Lung (tissue), 16 donors: ENCODE results near the gene APOBEC3G. TPM values are rescaled to one million over a fixed set of nuclear protein-coding genes. Genes with fewer than 3 reads are reported as not detected.
"Not testable (repeated sequence)": the region's sequence is repeated elsewhere in the genome, so short reads cannot be mapped to it uniquely, and the experiment has no call there.

Experiments
- ATAC-seq: fragments of 200-7000 bp; cut with Tn5 transposase; one replicate; pipeline ENCODE4 v1.9.1; 2020; ENCODE audit warnings: moderate number of reproducible peaks; ENCODE audit not compliant: insufficient read depth, low FRiP score
- DNase-seq, 3 donors: peaks; one replicate each; pipeline ENCODE4 v3.0.0-alpha.2; 2013 to 2017
- H3K27ac ChIP-seq, 2 donors: one replicate each; pipeline ENCODE4 v1.5.1; 2013; ENCODE audit warnings: mild to moderate bottlenecking in 2 of 2, moderate library complexity in 2 of 2, control low read depth in 1 of 2, inconsistent platforms in 1 of 2, low read depth in 1 of 2, low read length in 1 of 2
- H3K27me3 ChIP-seq, 3 donors: one replicate each; pipeline ENCODE4 v1.5.1; 2013; ENCODE audit warnings: low read length in 2 of 3; ENCODE audit not compliant: control insufficient read depth in 3 of 3, insufficient read depth in 3 of 3
- H3K36me3 ChIP-seq, 4 donors: one replicate each; pipeline ENCODE4 v1.5.1; 2013; ENCODE audit warnings: low read length in 4 of 4, mild to moderate bottlenecking in 1 of 4, moderate library complexity in 1 of 4; ENCODE audit not compliant: control insufficient read depth in 4 of 4, insufficient read depth in 4 of 4
- H3K4me1 ChIP-seq, 5 donors: one replicate each; pipeline ENCODE4 v1.5.1; 2013; ENCODE audit warnings: low read length in 5 of 5, mild to moderate bottlenecking in 2 of 5, moderate library complexity in 1 of 5; ENCODE audit not compliant: control insufficient read depth in 5 of 5, insufficient read depth in 5 of 5
- H3K4me3 ChIP-seq: one replicate; pipeline ENCODE4 v1.5.1; 2013; ENCODE audit warnings: mild to moderate bottlenecking, control low read depth, moderate library complexity
- H3K9ac ChIP-seq, 2 donors: one replicate each; pipeline ENCODE4 v1.5.1; 2013; ENCODE audit warnings: low read length in 2 of 2, control low read depth in 1 of 2; ENCODE audit not compliant: insufficient read depth in 1 of 2
- H3K9me3 ChIP-seq, 4 donors: one replicate each; pipeline ENCODE4 v1.5.1; 2013; ENCODE audit warnings: low read length in 3 of 4, mild to moderate bottlenecking in 1 of 4, moderate library complexity in 1 of 4; ENCODE audit not compliant: control insufficient read depth in 4 of 4, insufficient read depth in 3 of 4
- CTCF ChIP-seq: IDR thresholded peaks from 2 replicates; pipeline ENCODE4 v1.5.1; 2012; ENCODE audit warnings: mild to moderate bottlenecking; ENCODE audit errors: control extremely low read depth, extremely low read depth
- WGBS, 2 donors: extraction: QIAGEN DNeasy Blood & Tissue Kit; methylation state at CpG; one replicate each; pipeline ENCODE4 v1.1.7; 2013; 5-methylcytosine and 5-hydroxymethylcytosine counted together
- long read RNA-seq, 5 donors: transcript quantifications; one replicate each; lab custom pipeline, GENCODE V29; 2026
- polyA plus RNA-seq, 2 donors: library from polyadenylated mRNA; stranded (reverse); fragments of 200-250 nt; gene quantifications; one replicate each; pipeline ENCODE4 v1.2.1, GENCODE V29; 2013
- total RNA-seq, 2 donors: library from RNA; depleted of rRNA in 1 of 2; stranded (reverse); fragments of >200 nt in 1 of 2; gene quantifications; one replicate each; pipeline ENCODE4 v1.2.1, GENCODE V29; 2014 to 2021
- donor health status: control.
- donor health status: control.
- donor health status: Bipolar disorder and iron deficiency.
- donor health status: healthy.
- donor health status: DM: yes; HTN: yes; CAD: no.

APOBEC3G gene
- total RNA-seq (10 to 100 TPM; 12.8 to 15.2 TPM), polyA plus RNA-seq (10 to 100 TPM in 1 of 2 donors, 1 to 10 TPM in 1; 6.5 to 15.5 TPM)
- long read RNA-seq, donor 1, partial matches to known transcripts = 0 of 6 reads
- long read RNA-seq, donor 1, other reads (novel, unspliced or antisense) = 0 of 6 reads
- long read RNA-seq, donor 2, partial matches to known transcripts = 0 of 2 reads
- long read RNA-seq, donor 2, other reads (novel, unspliced or antisense) = 0 of 2 reads
- long read RNA-seq, donor 3, partial matches to known transcripts = 0 of 3 reads
- long read RNA-seq, donor 3, other reads (novel, unspliced or antisense) = 0 of 3 reads
- long read RNA-seq, donor 4, partial matches to known transcripts = 0 of 2 reads
- long read RNA-seq, donor 4, other reads (novel, unspliced or antisense) = 0 of 2 reads
- long read RNA-seq, donor 5, partial matches to known transcripts = 0 of 4 reads
- long read RNA-seq, donor 5, other reads (novel, unspliced or antisense) = 0 of 4 reads

DNA sequence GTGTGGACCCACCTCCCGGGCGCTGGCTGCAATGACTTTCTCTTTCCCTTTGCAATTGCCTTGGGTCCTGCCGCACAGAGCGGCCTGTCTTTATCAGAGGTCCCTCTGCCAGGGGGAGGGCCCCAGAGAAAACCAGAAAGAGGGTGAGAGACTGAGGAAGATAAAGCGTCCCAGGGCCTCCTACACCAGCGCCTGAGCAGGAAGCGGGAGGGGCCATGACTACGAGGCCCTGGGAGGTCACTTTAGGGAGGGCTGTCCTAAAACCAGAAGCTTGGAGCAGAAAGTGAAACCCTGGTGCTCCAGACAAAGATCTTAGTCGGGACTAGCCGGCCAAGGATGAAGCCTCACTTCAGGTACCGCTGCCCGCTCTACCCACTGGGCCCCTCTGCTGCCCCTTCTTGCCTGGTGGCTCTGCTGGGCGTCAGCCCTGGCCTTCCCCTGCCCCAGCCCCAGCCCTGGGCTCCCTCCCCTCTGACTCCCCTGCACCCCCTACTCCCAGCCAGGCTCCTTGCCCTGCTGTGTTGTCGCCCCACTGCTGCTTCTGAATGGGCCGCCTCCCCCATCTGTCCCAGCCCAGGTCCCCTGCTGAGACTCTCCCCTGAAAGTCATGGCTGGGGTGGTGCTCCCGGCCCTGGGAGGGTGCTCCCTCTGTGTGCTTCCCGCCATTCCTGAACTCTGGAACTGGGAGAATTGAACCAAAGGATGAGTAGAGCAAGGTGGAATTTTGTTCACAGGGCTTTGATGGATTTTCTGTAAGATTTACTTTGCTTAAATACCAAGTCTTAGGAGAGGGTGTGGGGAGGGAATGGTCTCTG lies at the start of gene APOBEC3G:
Gene APOBEC3G, plus strand, starts transcription at position 250 of the 815 bp plus-strand sequence. Its CDS starts 87 bp downstream, at position 337.
- ATAC-seq = peak; percentile 82
- H3K9ac ChIP-seq = peak within 1 kb of the TSS; percentile 46 to 49
- WGBS, 2 donors = 10 to 14% methylated on average over 9 to 15 of the region's 17 CpGs
- DNase-seq = peak; percentile 68 to 73 (median 72)
- not testable (repeated sequence) for H3K4me1 ChIP-seq, H3K27me3 ChIP-seq, H3K36me3 ChIP-seq, H3K9me3 ChIP-seq
- peak within 1 kb of the TSS; percentile 18 for H3K4me3 ChIP-seq
- peak within 1 kb of the TSS; percentile 24 to 58 for H3K27ac ChIP-seq

- TF ChIP-seq CTCF = no peak
- no peaks in the 10 kb centered on the region for H3K9me3 ChIP-seq
- no peak overlapping the region for H3K9ac ChIP-seq
- H3K27me3 ChIP-seq = no peaks in the 10 kb centered on the region
- no peak for DNase-seq
- no peak overlapping the region for H3K27ac ChIP-seq
- no peak for ATAC-seq
- H3K4me1 ChIP-seq = no peaks in the 10 kb centered on the region
- WGBS, 2 donors = 92 to 94% methylated on average over 4 of the region's 4 CpGs
- H3K36me3 ChIP-seq = peaks cover 0 to 6% (median 0%) of the 10 kb centered on the region in 4 donors
- no peak overlapping the region for H3K4me3 ChIP-seq
Observed at GRCh38 chr22:39027717-39028116, 49.4 kb upstream of the APOBEC3G start.

GRCh38 chr22:39028281-39028680 lies 48.8 kb upstream of the APOBEC3G start:
- TF ChIP-seq CTCF = no peak
- WGBS, 2 donors = 95 to 98% methylated on average over 11 of the region's 11 CpGs
- no peak for DNase-seq

DNA sequence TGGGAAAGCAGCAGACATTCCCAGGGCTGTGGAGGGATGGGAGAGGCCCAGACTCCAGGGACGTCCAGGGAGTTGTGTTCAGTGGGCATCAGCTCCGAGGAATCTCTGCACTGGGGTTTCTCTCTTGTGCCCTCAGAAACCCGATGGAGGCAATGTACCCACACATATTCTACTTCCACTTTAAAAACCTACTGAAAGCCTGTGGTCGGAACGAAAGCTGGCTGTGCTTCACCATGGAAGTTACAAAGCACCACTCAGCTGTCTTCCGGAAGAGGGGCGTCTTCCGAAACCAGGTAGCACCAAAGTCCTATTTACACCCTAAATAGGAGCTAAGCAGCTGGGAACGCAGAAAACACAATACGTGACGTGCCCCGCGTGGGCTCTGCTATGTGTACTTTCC lies 47.8 kb upstream of the APOBEC3G start:
- WGBS, 2 donors = 92% methylated on average over 13 of the region's 13 CpGs
- no peak overlapping the region for H3K9ac ChIP-seq
- no peak for ATAC-seq
- no peak overlapping the region for H3K4me3 ChIP-seq
- no peak for DNase-seq
- no peaks in the 10 kb centered on the region for H3K4me1 ChIP-seq
- no peak overlapping the region for H3K27ac ChIP-seq
- TF ChIP-seq CTCF = no peak
- H3K27me3 ChIP-seq = no peaks in the 10 kb centered on the region
- H3K36me3 ChIP-seq = peaks cover 0 to 3% (median 0%) of the 10 kb centered on the region in 4 donors
- H3K9me3 ChIP-seq = no peaks in the 10 kb centered on the region

More at GRCh38 chr22:39028281-39028680, 48.8 kb upstream of the APOBEC3G start:
- Histone ChIP-seq H3K4me3 (no peak overlapping the region), H3K4me1 (no peaks in the 10 kb centered on the region), H3K9ac (no peak overlapping the region), H3K36me3 (peaks cover 0 to 6% (median 0%) of the 10 kb centered on the region in 4 donors), H3K9me3 (no peaks in the 10 kb centered on the region), H3K27ac (no peak overlapping the region), H3K27me3 (no peaks in the 10 kb centered on the region)
- ATAC-seq = no peak
